ENCODE measurements around the gene ARPC5L. TPM values are rescaled to one million over a fixed set of nuclear protein-coding genes. Genes with fewer than 3 reads are reported as not detected.

The ARPC5L gene
- total and polyA plus RNA-seq, 2 experiments from 2014 or later: 35.9 to 87.3 TPM

- no peak for TF ChIP-seq ZNF462 (CRISPR knock-in tag; IDR thresholded peaks at IDR 0.05)
- no peak for TF ChIP-seq CREB1 (CRISPR knock-in tag; IDR thresholded peaks at IDR 0.05; ENCODE audit: low read depth)
- TF ChIP-seq EZH2 (IDR thresholded peaks at IDR 0.05; ENCODE audit: low read depth, unreplicated experiment): no peak
- TF ChIP-seq ETS1 (IDR thresholded peaks at IDR 0.05): no peak
- no peak for TF ChIP-seq ZNF331 (CRISPR knock-in tag; IDR thresholded peaks at IDR 0.05; ENCODE audit: low read depth)
Observed at GRCh38 chr9:124857533-124858162, 4.3 kb upstream of the ARPC5L start (continued).

- H3K4me1 ChIP-seq (ENCODE audit: insufficient read depth): peaks cover 17% of the 10 kb centered on the region
- Mint-ChIP-seq H3K27ac (no peak overlapping the region), H3K36me3 (ENCODE audit: low read depth) (peaks cover 52% of the 10 kb centered on the region), H3K4me3 (peak overlapping the region; percentile 9; the same call in 1 of the 3 replicates), H3K27me3 (ENCODE audit: insufficient read depth, low read depth, poor library complexity) (peaks cover 34% of the 10 kb centered on the region), H3K4me1 (peaks cover 23% of the 10 kb centered on the region), H3K9me3 (peaks cover 3% of the 10 kb centered on the region; the same call in 1 of the 3 replicates)
- H3K4me2 ChIP-seq: peak overlapping the region; percentile 99; the same call in 1 of the 2 replicates
- H4K20me1 ChIP-seq (replicated peaks; ENCODE audit: insufficient read depth): peaks cover 36% of the 10 kb centered on the region
- DNase-seq (ENCODE audit: low spot score) (no peak), ATAC-seq (no peak)
- H3K4me3 ChIP-seq: no peak overlapping the region
- no peak overlapping the region for H2AFZ ChIP-seq
- H3K27me3 ChIP-seq (ENCODE audit: insufficient read depth): no peaks in the 10 kb centered on the region
- peaks cover 58% of the 10 kb centered on the region for H3F3A ChIP-seq (replicated peaks; ENCODE audit: low read depth)
- H3K27ac ChIP-seq (ENCODE audit: low read depth): peak overlapping the region; percentile 66; the same call in 1 of the 2 replicates
- peaks cover 32% of the 10 kb centered on the region for H3K36me3 ChIP-seq (ENCODE audit: insufficient read depth)
- H3K9me2 ChIP-seq (ENCODE audit: insufficient read depth): no peaks in the 10 kb centered on the region
- H3K79me2 ChIP-seq (replicated peaks; ENCODE audit: insufficient read depth): peaks cover 32% of the 10 kb centered on the region
- TF ChIP-seq JUNB (IDR thresholded peaks at IDR 0.05; ENCODE audit: unreplicated experiment) (no peak), STAT1 (IDR thresholded peaks at IDR 0.05; ENCODE audit: unreplicated experiment) (no peak), ZNF331 (CRISPR knock-in tag; IDR thresholded peaks at IDR 0.05; ENCODE audit: low read depth) (no peak), REST (IDR thresholded peaks at IDR 0.05; ENCODE audit: unreplicated experiment) (no peak), EZH2phosphoT487 (IDR thresholded peaks at IDR 0.05; ENCODE audit: unreplicated experiment) (no peak), EZH2 (IDR thresholded peaks at IDR 0.05; ENCODE audit: low read depth, unreplicated experiment) (no peak), ETS1 (IDR thresholded peaks at IDR 0.05) (no peak), NANOG (IDR thresholded peaks at IDR 0.05; ENCODE audit: borderline replicate concordance) (no peak), CREB1 (CRISPR knock-in tag; IDR thresholded peaks at IDR 0.05; ENCODE audit: low read depth) (no peak)
Observed at GRCh38 chr9:124858330-124859046, 3.4 kb upstream of the ARPC5L start.

All from GM23338 (cell line).